Caco-2 (cell line): ENCODE results near the gene KCNK18. TPM values are rescaled to one million over a fixed set of nuclear protein-coding genes. Genes with fewer than 3 reads are reported as not detected.

Source experiments
- BruUV-seq: library from RNA; stranded (reverse); fragments of 400-500 nt; replicated peaks from 2 replicates; lab custom pipeline; 2021; lab: Mats Ljungman, UMichigan
- CTCF ChIA-PET: fragments of 300-600 bp; sonication (Branson Sonifier 250); formaldehyde crosslinking; loops from one replicate; lab custom pipeline; 2022; ENCODE audit warnings: antibody characterized with exemption; lab: Charles Lee
- POLR2A ChIA-PET: fragments of 300-600 bp; sonication (Branson Sonifier 250); formaldehyde crosslinking; loops from one replicate; lab custom pipeline; 2022; ENCODE audit warnings: antibody characterized with exemption; lab: Charles Lee
- DNase-seq, 2 experiments: peaks; one replicate each; pipeline versions ENCODE4 v3.0.0 to v3.0.0-alpha.2; 2020 to 2022
- H3K27me3 ChIP-seq: replicated peaks from 2 replicates; pipeline ENCODE4 v1.6.0; 2011; ENCODE audit warnings: low read length; ENCODE audit not compliant: control insufficient read depth, insufficient read depth
- H3K36me3 ChIP-seq: 2 replicates; pipeline ENCODE4 v1.5.1; 2011; ENCODE audit warnings: low read length; ENCODE audit not compliant: control insufficient read depth, insufficient read depth
- H3K4me1 ChIP-seq: fragments of 250-450 bp; sonication (Bioruptor Pico); 2 replicates; pipeline ENCODE4 v1.5.1; 2020; ENCODE audit warnings: mild to moderate bottlenecking
- H3K4me3 ChIP-seq: 2 replicates; pipeline ENCODE4 v1.5.1; 2011; ENCODE audit warnings: low read depth, mild to moderate bottlenecking, control low read depth, low read length
- H3K9me3 ChIP-seq: fragments of 250-450 bp; sonication (Bioruptor Pico); 2 replicates; pipeline ENCODE4 v1.5.1; 2020; ENCODE audit warnings: mild to moderate bottlenecking, moderate library complexity
- H3K27ac Mint-ChIP-seq: one replicate; pipeline ENCODE4 v1.8.0; 2022; ENCODE audit warnings: mixed read lengths; ENCODE audit not compliant: unreplicated experiment
- H3K27me3 Mint-ChIP-seq: one replicate; pipeline ENCODE4 v1.8.0; 2022; ENCODE audit warnings: mixed read lengths; ENCODE audit not compliant: insufficient read depth, unreplicated experiment
- H3K36me3 Mint-ChIP-seq: one replicate; pipeline ENCODE4 v1.8.0; 2022; ENCODE audit warnings: mild to moderate bottlenecking, mixed read lengths; ENCODE audit not compliant: insufficient read depth, unreplicated experiment
- H3K4me1 Mint-ChIP-seq: one replicate; pipeline ENCODE4 v1.8.0; 2022; ENCODE audit warnings: low read depth, mixed read lengths; ENCODE audit not compliant: unreplicated experiment
- H3K4me3 Mint-ChIP-seq: one replicate; pipeline ENCODE4 v1.8.0; 2022; ENCODE audit warnings: mild to moderate bottlenecking, moderate library complexity, mixed read lengths; ENCODE audit not compliant: unreplicated experiment
- H3K9me3 Mint-ChIP-seq: one replicate; pipeline ENCODE4 v1.8.0; 2022; ENCODE audit warnings: mixed read lengths; ENCODE audit not compliant: unreplicated experiment
- CTCF ChIP-seq, 2 experiments: fragments of 200-600 bp in 1 of 2; IDR thresholded peaks; 1 replicate in 1 of 2; 2 replicates in 1 of 2; pipeline versions ENCODE4 v1.5.1 to v1.8.0; 2011 to 2022; ENCODE audit warnings: antibody characterized with exemption in 1 of 2, control low read depth in 1 of 2, inconsistent platforms in 1 of 2, low read depth in 1 of 2, low read length in 1 of 2, mild to moderate bottlenecking in 1 of 2, moderate library complexity in 1 of 2; ENCODE audit not compliant: insufficient read depth in 1 of 2, severe bottlenecking in 1 of 2, unreplicated experiment in 1 of 2
- intact Hi-C: fragments of 100-400 bp; cut with micrococcal nuclease; formaldehyde crosslinking; loops from one replicate; pipeline ENCODE4 v1.10.0; 2022; ENCODE audit not compliant: unreplicated experiment
- total RNA-seq: library from RNA; stranded (reverse); gene quantifications from 2 replicates; pipeline ENCODE4 v1.2.3, GENCODE V29; 2022

KCNK18 gene
- total RNA-seq, 1 experiment from 2014 or later = not detected

- POLR2A ChIA-PET = no interaction called here
- H3K4me3 Mint-ChIP-seq = no peak overlapping the region
Measured at GRCh38 chr10:117188371-117188770, 8.9 kb upstream of the KCNK18 start.

DNA sequence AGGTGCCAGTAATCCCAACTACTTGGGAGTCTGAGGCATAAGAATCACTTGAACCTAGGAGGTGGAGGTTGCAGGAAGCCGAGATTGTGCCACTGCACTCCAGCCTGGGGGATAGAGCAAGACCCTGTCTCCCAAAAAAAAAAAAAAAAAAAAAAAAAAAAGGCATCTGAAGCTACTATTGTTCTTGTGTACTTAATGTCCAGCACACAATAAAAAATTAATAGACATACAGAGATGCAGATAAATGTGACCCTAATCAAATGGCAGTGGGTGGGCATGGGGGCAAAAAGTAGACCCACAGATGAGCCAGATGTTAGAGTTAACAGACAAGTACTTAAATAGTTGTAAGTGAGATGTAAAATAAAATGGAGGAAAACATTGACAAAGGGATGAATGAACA is 7.7 kb upstream of the KCNK18 start:
- Mint-ChIP-seq H3K9me3 (peaks cover 15% of the 10 kb centered on the region), H3K27me3 (peaks cover 6% of the 10 kb centered on the region), H3K4me3 (no peak overlapping the region), H3K27ac (no peak overlapping the region), H3K4me1 (peaks cover 6% of the 10 kb centered on the region), H3K36me3 (no peaks in the 10 kb centered on the region)
- BruUV-seq = no TSS peak
- ChIA-PET POLR2A (no interaction called here), CTCF (no interaction called here)
- Histone ChIP-seq H3K27me3 (no peaks in the 10 kb centered on the region), H3K9me3 (no peaks in the 10 kb centered on the region), H3K4me1 (peaks cover 6% of the 10 kb centered on the region; the same call in 1 of the 2 replicates), H3K4me3 (no peak overlapping the region), H3K36me3 (no peaks in the 10 kb centered on the region)
- DNase-seq = no peak
- intact Hi-C loops = no loop called here
- TF ChIP-seq CTCF (IDR thresholded peaks at IDR 0.05; ENCODE audit: insufficient read depth in 1 of 2, low read depth in 1 of 2, low read length in 1 of 2, severe bottlenecking in 1 of 2, unreplicated experiment in 1 of 2) = no peak

More at GRCh38 chr10:117188371-117188770, 8.9 kb upstream of the KCNK18 start:
- H3K4me1 Mint-ChIP-seq = peaks cover 6% of the 10 kb centered on the region
- peaks cover 15% of the 10 kb centered on the region for H3K9me3 Mint-ChIP-seq
- H3K36me3 Mint-ChIP-seq = no peaks in the 10 kb centered on the region
- intact Hi-C loops = no loop called here
- BruUV-seq = no TSS peak
- no peak overlapping the region for H3K27ac Mint-ChIP-seq
- Histone ChIP-seq H3K27me3 (no peaks in the 10 kb centered on the region), H3K4me1 (peaks cover 6% of the 10 kb centered on the region; the same call in 1 of the 2 replicates), H3K9me3 (no peaks in the 10 kb centered on the region), H3K36me3 (no peaks in the 10 kb centered on the region), H3K4me3 (no peak overlapping the region)
- H3K27me3 Mint-ChIP-seq = no peaks in the 10 kb centered on the region
- TF ChIP-seq CTCF (IDR thresholded peaks at IDR 0.05; ENCODE audit: insufficient read depth in 1 of 2, low read depth in 1 of 2, low read length in 1 of 2, severe bottlenecking in 1 of 2, unreplicated experiment in 1 of 2) = no peak
- CTCF ChIA-PET = no interaction called here
- no peak for DNase-seq

GRCh38 chr10:117198088-117198487 is 799 bp downstream of the KCNK18 start:
- CTCF ChIA-PET = interaction anchor here (0.8 to 1.1 kb wide), 2 partner anchors 19 to 23 kb away, joined by 3 read pairs; no protein-coding TSS in a partner anchor
- Histone ChIP-seq H3K4me1 (no peaks in the 10 kb centered on the region), H3K36me3 (no peaks in the 10 kb centered on the region), H3K4me3 (no peak overlapping the region), H3K9me3 (no peaks in the 10 kb centered on the region), H3K27me3 (no peaks in the 10 kb centered on the region)
- no peak for DNase-seq
- H3K9me3 Mint-ChIP-seq = no peaks in the 10 kb centered on the region
- H3K4me3 Mint-ChIP-seq = no peak overlapping the region
- H3K36me3 Mint-ChIP-seq = no peaks in the 10 kb centered on the region
- H3K27ac Mint-ChIP-seq = no peak overlapping the region
- H3K4me1 Mint-ChIP-seq = no peaks in the 10 kb centered on the region
- intact Hi-C loops = no loop called here
- BruUV-seq = no TSS peak
- POLR2A ChIA-PET = no interaction called here
- TF ChIP-seq CTCF (IDR thresholded peaks at IDR 0.05; ENCODE audit: insufficient read depth in 1 of 2, low read depth in 1 of 2, low read length in 1 of 2, severe bottlenecking in 1 of 2, unreplicated experiment in 1 of 2) = no peak
- peaks cover 12% of the 10 kb centered on the region for H3K27me3 Mint-ChIP-seq
